GM18505 (cell line): ENCODE results near the gene SMIM12.
A peak's percentile ranks its signal among the peaks of the same experiment; 100 is the strongest.

Source experiments
- ATAC-seq: cut with Tn5 transposase; IDR thresholded peaks from one replicate; pipeline ENCODE4 v1.9.1; 2021; ENCODE audit not compliant: unreplicated experiment
- POLR2A ChIP-seq: IDR thresholded peaks from 4 replicates; pipeline ENCODE4 v1.6.1; 2011; ENCODE audit warnings: borderline replicate concordance; ENCODE audit not compliant: insufficient read depth, insufficient read length; ENCODE audit errors: extremely low read depth

The SMIM12 gene

DNA sequence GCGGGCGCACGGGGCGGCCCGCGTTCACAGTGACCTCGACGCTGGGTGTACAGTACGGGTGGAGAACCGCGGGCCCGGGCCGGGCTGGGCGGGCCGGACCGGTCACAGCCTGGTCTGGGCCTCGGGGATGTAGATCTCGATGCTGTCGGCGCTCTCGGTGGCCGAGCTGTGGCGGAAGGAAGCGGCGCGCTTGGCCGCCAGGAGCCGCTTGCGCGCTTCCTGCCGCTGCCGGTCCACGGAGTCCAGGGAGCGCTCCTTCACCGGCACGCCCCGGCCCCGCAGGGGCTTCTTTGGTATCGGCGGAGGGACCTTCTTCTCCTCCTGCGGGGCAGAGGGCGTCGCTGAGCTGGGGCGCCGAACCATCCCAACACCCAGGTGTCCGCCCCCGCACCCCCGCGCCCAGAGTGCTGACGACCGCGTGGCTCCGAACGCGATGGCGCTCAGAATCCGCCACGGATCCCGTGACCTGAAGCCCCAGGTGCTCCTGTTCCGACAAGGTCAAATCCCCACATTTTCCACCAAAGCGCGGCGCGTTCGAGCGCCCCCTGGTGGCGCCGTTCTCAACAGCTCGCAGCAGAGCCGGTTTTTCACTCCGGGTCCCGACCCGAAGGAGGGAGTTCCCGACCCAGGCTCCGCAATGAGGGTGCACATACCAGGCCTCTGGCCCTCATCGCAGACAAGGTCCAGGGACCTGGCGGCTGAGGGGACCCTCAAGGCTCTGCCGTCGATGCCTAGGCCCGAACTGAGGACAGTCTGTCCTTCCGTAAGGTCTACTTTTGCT is 6.6 kb upstream of the SMIM12 start:
- TF ChIP-seq POLR2A, result peak; percentile 76
- ATAC-seq, result no peak

DNA sequence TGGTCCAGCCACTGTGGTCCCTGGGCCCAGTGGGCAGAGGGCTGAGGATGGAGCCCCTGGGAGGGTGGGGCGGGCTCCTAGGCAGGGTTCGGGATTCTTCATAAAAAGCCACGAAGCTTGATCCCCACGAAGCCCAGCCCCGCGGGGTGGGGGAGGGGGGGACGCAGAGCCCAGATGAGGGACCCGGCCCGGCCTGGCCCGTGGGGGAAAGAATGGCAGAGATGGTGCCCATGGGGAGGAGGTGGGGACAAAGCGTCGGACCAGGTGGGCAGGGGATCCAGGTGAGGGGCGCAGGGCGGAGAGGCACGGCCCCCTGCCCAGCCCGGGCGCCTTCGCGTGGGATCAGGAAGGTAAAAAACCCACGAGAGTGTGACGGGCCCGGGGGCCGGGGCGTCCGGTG is 6.0 kb upstream of the SMIM12 start:
- TF ChIP-seq POLR2A, result no peak
- ATAC-seq, result no peak

DNA sequence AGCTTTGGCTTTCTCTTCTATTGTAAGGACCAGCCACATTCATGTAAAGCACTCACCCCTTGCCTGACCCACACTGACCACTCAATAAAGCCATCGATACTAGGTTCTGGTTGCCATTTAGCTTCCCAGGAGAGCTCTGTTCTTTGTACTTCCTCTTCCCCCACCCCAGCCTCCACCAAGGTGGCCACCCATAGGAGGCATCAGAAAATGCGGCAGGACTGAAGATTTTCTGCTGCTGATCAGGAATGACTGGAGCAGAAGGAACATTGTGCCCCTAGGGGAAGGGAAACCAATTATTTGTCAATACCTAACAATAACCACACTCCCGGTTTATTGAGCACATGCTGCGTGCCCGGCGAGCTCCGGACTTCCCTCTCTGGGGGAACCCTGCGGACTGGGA is 5.2 kb upstream of the SMIM12 start:
- no peak for ATAC-seq

DNA sequence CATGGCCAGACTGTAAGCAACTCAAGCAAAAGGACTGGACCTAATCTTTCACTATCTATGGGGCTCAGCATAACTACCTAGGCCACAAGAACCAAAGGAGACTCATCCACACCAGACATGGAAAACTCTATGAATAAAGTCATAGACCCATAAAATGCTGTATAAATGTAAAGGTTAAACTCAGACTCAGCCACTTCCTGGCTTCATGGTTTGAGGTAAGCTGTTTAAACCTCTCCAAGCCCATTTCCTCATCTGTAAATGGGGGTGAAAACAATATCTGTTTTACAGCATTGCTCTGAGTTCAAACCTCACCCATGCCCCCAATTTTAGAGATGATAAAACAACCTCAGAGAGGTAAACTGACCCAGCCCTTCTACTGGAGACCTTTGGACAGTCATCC is 4.0 kb upstream of the SMIM12 start:
- no peak for ATAC-seq
- no peak for TF ChIP-seq POLR2A

More for the DNA sequence above, 5.2 kb upstream of the SMIM12 start:
- no peak for TF ChIP-seq POLR2A

DNA sequence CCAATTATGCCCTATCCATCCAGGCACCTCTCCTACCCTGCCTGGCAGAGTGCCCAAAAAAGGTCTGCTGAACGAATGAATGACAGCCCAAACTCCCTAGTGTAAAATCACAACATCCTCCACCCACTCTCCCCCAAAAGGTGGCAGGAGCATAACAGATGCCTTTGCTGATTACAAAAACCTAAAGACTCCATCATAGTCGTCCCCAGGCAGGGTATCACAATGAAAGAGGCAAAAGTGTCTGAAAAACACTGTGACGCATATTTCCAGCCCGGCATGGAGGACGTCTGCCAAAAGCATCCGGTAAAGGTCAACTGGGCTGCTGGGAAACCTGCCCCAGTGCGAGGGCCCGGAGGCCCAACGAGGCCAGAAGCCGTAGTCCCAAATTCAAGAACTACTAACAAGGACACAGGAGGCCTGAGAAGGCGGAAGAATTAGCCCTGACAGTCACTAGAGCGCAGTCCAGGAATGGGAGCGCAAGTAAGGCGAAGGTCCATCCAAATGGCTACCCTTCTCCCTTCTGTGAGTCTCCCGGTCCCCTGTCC is 576 bp downstream of the SMIM12 start:
- TF ChIP-seq POLR2A, result no peak
- no peak for ATAC-seq

DNA sequence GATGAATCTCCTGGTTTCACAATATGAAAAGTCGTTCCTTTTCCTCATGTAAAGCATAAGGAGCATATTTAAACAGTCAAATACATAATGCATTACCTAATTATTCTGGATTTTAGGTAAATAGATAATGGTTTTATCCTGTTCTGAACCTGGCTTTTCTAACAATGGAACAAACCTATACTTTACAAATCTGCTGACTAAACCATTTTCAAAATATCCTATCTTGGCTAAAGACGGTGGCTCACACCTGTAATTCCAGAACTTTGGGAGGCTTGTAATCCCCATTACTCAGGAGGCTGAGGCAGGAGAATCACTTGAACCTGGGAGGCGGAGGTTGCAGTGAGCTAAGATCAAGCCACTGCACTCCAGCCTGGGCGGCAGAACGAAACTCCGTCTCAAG is 2.9 kb downstream of the SMIM12 start:
- no peak for ATAC-seq
- no peak for TF ChIP-seq POLR2A

DNA sequence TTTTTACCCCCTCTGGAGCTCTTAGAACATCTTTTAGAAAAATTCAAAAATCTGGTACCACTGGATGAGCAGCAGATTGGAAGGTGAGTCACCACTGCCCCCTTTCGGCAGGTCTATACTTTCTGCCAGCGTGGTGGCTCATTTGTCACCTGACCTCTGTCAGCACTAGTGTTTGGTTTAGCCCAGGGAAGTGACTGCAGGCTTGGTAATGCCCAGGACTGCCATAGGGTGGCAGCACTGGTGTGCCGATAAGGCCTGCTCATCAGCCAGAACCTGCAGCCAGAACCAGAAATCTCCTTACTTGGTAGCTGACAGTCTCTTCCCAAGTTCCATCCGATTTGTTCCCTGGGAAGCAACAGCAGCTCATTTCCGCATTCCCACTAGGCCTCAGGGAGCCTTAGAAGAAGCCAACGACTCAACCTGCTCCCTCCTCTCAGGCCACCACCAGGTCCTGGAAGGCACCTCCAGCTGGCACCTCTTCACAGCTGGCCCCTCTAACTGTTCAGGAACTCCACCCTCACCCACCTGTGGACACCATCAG is 6.8 kb downstream of the SMIM12 start:
- peak; percentile 91 for ATAC-seq
- no peak for TF ChIP-seq POLR2A

DNA sequence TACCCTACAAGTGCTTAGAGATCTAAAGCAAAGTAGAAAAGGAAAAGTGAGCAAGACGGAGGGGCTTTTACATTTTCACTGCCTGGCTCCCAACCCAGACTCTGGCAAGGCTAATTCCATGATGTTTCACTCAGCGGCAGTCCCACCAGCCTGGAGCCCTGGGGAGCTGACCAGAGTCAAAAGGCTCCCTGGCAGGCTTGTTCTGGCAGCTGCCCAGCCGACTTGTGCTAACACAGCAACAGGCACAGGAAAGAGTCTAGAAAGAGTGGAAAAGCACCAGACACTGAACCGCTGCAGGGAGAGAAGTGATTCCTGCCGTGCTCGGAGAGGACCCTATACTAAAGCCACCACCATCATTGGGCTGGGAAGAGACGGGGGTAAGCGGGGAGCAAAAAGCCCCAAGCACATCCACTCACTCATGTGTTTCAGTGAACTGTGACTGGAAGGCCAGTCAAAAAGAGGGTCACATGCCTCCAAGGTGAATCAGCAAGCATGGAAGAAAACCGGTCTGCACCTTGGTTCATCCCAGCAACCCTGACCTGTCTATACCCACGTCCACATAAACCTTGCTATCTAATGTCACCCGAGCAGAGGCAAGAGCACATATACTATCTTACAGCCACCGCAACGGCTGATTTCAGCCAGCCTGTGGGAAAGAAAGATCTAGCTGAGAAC is 8.0 kb downstream of the SMIM12 start:
- no peak for ATAC-seq
- TF ChIP-seq POLR2A, result no peak

DNA sequence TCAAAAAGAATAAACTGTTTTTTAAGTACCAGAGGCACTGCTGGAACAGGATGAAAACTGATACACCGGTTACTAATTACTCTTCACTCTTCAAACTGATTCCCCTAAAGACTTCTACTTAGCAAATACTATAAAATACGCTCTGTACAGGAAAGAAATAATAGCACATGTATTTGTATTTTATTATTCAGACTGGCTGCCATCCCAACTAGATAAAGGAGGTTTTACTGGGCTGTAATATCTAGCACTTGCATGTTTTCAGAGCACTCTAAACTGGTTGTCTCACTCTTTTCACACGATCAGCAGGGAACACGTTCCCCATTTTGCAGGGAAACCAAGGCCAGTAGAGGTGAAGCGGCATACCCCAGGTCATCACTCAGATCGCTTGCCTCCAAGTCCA is 9.2 kb downstream of the SMIM12 start:
- no peak for TF ChIP-seq POLR2A
- ATAC-seq, result no peak

DNA sequence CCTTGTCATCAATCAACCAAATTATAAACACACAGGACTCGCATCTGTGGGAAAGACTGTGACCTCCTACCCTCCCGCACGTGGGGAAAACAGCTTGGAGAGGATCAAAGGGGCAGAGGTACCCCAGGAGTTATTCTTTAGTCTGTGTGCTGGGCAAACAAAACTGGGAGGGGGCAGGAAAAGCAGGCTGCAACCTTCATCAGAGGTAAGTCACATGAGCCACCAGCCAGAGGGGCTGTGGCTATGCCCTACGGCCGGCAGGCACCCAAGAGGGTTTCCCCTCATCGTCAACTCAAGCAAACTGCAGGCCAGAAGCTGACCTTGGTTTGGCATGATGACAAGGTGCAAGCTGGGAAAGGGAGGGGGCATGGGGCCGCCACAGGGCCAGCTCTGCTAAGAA is 12.5 kb downstream of the SMIM12 start:
- ATAC-seq, result no peak
- TF ChIP-seq POLR2A, result no peak

DNA sequence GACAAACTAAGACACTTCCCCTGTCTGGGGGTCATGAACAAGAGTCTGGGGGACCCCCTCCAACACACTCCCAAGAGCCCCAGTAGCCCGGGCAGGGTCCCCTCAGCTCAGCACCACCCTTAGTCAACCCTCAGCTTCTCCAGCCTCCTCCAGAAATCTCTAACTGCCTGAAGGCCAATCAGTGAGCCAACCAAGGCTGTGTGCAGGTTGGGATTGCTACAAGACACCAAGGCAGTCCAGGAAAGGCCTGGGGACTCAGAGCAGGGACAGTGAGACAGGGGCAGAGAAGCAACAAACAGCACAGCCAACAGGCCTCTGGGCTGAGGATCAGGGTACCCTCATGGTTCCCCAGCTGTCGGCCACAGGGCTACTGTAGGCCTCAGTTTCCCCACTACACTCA is 13.3 kb downstream of the SMIM12 start:
- no peak for ATAC-seq
- no peak for TF ChIP-seq POLR2A

DNA sequence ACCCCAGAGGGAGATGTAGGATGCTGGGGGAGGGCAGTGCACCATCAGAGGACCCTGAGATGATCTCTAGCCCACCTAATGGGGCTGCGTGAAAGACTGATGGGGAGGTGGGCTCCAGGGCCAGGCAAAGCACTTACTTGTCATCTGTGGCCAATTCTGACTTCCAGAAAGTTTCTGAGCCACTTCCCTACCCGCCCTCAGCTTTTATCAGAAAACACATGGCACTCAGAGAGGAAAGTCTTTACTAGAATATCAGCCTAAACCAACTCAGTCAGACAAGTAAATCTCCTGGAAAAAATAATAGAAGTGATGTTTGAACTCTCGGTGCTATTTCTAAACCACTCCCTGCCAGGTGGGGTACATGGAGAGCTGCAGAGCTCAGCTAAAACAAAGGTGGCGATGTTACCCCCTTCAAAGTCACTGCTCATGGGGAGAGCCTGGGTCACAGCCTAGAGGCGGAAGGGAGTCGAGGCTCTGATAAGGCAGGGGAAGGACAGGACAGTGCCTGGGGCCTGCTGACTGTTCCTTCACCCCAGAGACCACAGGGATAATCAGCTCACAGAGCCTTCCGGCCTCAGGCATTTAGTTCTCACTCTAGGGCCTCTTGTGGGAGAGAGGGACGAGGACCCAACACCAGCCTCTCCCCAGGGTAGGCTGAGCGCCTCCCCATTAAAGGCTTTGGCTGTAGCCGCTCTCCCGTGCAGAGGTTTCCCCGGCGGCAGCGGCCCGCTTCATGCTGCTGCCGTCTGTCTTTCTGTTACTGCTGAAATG is 14.2 kb downstream of the SMIM12 start:
- TF ChIP-seq POLR2A, result no peak
- no peak for ATAC-seq

DNA sequence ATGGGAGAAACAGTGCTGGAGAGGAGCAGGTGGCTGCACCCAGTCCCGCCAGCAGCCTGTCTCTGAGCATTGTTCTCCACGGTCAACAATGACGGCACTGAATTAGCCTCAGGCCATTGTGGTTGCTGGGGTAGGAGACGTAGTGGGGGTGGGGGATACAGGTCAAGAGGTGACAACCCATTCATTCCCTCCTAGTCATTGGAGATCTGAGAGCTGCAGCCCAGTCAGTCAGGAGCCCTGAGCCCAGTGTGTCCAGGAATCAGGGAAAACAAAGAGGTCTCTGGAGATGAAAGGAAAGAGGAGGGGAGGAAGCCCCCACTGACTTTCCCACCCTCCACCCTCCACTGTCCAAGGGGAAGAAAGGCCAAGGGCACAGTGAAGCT is 15.3 kb downstream of the SMIM12 start:
- ATAC-seq, result no peak
- TF ChIP-seq POLR2A, result no peak
